Endothelial cell (in vitro differentiated cells): Measurements from ENCODE around the gene KCNK7. TPM values are rescaled to one million over a fixed set of nuclear protein-coding genes. Genes with fewer than 3 reads are reported as not detected.

Source experiments
- DNase-seq: peaks from one replicate; pipeline ENCODE4 v3.0.0; 2021; ENCODE audit warnings: low spot score
- H3K27ac Mint-ChIP-seq: one replicate; pipeline ENCODE4 v1.8.0; 2021; ENCODE audit warnings: mixed read lengths, inconsistent platforms; ENCODE audit not compliant: unreplicated experiment
- H3K27me3 Mint-ChIP-seq: one replicate; pipeline ENCODE4 v1.8.0; 2021; ENCODE audit warnings: mild to moderate bottlenecking, moderate library complexity, mixed read lengths, inconsistent platforms; ENCODE audit not compliant: unreplicated experiment
- H3K36me3 Mint-ChIP-seq: one replicate; pipeline ENCODE4 v1.8.0; 2021; ENCODE audit warnings: mild to moderate bottlenecking, low read depth, mixed read lengths, inconsistent platforms; ENCODE audit not compliant: unreplicated experiment
- H3K4me1 Mint-ChIP-seq: one replicate; pipeline ENCODE4 v1.8.0; 2021; ENCODE audit warnings: mild to moderate bottlenecking, mixed read lengths, inconsistent platforms; ENCODE audit not compliant: unreplicated experiment
- H3K4me3 Mint-ChIP-seq: one replicate; pipeline ENCODE4 v1.8.0; 2021; ENCODE audit warnings: mild to moderate bottlenecking, mixed read lengths, inconsistent platforms; ENCODE audit not compliant: unreplicated experiment
- H3K9me3 Mint-ChIP-seq: one replicate; pipeline ENCODE4 v1.8.0; 2021; ENCODE audit warnings: mixed read lengths, inconsistent platforms; ENCODE audit not compliant: unreplicated experiment
- total RNA-seq: library from RNA; stranded (reverse); fragmentation: NEBNext Ultra II Directional; extraction: Animal tissue kit (Norgen Biotek cat#: 25700); gene quantifications from one replicate; pipeline ENCODE4 v1.2.1, GENCODE V29; 2021; ENCODE audit not compliant: unreplicated experiment
- TF ChIP-seq, protein P1 (sequence below): fragments of 200-600 bp; sonication (generic); IDR thresholded peaks from one replicate; pipeline ENCODE4 v1.5.0; 2021; ENCODE audit warnings: antibody characterized with exemption; ENCODE audit not compliant: unreplicated experiment

The KCNK7 gene
- total RNA-seq, 1 donor from 2014 or later, result 2.0 TPM

DNA sequence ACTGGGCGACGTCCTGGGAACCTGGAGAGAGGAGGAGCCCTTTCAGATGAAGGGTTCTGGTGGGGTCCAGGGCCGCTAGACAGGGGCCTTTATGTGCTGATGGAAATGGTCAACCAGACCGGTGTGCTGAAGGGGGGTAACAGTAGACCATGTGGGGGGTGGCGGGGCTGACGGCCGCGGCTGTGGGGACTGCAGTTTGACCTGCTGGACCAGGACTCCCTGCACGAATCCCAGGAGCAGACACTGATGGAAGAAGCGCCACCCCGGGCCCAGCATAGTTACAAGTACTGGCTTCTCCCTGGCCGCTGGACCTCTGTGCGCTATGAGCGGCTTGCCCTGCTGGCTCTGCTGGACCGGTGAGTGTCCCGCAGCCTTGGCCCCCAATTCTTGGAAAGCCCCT lies 26.4 kb upstream of the KCNK7 start:
- TF ChIP-seq, protein P1, sequence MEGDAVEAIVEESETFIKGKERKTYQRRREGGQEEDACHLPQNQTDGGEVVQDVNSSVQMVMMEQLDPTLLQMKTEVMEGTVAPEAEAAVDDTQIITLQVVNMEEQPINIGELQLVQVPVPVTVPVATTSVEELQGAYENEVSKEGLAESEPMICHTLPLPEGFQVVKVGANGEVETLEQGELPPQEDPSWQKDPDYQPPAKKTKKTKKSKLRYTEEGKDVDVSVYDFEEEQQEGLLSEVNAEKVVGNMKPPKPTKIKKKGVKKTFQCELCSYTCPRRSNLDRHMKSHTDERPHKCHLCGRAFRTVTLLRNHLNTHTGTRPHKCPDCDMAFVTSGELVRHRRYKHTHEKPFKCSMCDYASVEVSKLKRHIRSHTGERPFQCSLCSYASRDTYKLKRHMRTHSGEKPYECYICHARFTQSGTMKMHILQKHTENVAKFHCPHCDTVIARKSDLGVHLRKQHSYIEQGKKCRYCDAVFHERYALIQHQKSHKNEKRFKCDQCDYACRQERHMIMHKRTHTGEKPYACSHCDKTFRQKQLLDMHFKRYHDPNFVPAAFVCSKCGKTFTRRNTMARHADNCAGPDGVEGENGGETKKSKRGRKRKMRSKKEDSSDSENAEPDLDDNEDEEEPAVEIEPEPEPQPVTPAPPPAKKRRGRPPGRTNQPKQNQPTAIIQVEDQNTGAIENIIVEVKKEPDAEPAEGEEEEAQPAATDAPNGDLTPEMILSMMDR, result no peak
- Mint-ChIP-seq H3K27ac (no peak overlapping the region), H3K9me3 (no peaks in the 10 kb centered on the region), H3K27me3 (peaks cover 13% of the 10 kb centered on the region), H3K36me3 (peaks cover 31% of the 10 kb centered on the region), H3K4me3 (peak overlapping the region; percentile 60), H3K4me1 (peaks cover under 1% of the 10 kb centered on the region)
- DNase-seq, result no peak

DNA sequence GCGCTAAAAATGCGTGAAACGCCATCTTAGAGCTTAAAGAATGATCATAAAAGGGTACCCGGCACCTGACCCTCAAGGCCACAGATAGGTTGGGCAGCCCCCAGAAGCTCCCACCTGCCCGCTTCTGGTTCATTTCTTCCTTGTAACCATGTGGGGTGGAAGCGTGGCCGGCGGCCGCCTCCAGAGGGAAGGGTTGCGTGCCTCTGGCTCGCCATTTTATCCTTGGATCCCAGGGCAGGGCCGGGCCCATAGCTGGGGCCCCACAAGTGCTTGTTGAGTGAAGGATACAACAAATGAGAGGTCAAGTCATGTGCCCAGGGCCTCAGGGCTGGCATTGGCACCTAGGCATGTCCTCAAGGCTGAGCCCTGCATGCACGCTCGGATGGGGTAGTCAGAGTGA lies 25.9 kb upstream of the KCNK7 start:
- TF ChIP-seq, protein P1, result no peak
- peaks cover 16% of the 10 kb centered on the region for H3K27me3 Mint-ChIP-seq
- peak overlapping the region; percentile 60 for H3K4me3 Mint-ChIP-seq
- H3K4me1 Mint-ChIP-seq, result peaks cover 6% of the 10 kb centered on the region
- H3K27ac Mint-ChIP-seq, result peak overlapping the region; percentile 37
- no peaks in the 10 kb centered on the region for H3K9me3 Mint-ChIP-seq
- peaks cover 31% of the 10 kb centered on the region for H3K36me3 Mint-ChIP-seq
- DNase-seq, result no peak

DNA sequence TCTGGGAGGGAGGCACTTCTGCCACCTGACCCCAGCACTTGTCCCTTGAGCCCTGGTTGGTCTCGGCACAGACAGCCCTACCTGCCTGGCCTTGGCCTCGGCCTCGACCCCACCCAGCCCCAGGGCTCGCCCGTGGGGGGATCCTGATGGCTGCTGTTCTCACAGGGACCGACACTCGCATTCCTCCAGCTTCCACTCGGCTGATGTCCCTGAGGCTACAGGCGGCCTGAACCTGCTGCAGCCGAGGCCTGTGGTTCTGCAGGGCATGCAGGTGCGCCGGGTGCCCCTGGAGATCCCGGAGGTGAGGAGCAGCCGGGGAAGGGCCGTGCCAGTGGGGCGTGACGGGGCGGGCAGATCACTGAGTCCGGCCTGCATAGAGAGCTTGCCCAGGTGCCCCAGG lies 25.1 kb upstream of the KCNK7 start:
- Mint-ChIP-seq H3K36me3 (peaks cover 29% of the 10 kb centered on the region), H3K27ac (no peak overlapping the region), H3K4me1 (peaks cover 8% of the 10 kb centered on the region), H3K27me3 (peaks cover 17% of the 10 kb centered on the region), H3K4me3 (no peak overlapping the region), H3K9me3 (no peaks in the 10 kb centered on the region)
- DNase-seq, result no peak
- TF ChIP-seq, protein P1, result no peak

DNA sequence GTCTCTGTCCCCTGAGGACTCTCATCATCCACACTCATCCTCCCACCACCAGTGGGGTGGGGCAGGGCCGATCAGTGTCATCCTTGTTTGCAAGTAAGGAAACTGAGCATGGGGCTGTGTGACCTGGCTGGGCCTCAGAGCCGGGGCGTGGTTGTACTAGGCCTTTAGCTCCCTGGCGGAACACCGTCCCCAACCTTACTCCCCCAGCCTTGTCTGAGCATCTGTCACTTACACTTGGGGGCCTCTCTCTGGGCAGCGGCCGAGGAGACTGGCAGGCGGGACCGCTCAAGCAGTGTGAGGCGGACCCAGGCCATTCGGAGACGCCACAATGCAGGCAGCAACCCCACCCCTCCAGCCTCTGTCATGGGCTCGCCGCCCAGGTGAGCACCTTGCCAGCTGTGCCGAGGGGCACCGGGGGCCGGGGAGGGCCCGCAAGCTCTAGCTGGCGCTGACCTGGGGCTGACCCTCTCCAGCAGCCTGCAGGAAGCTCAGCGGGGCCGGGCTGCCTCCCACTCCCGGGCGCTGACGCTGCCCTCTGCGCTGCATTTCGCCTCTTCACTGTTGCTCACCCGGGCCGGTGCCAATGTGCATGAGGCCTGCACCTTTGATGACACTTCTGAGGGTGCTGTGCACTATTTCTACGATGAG lies 23.8 kb upstream of the KCNK7 start:
- TF ChIP-seq, protein P1, result no peak
- Mint-ChIP-seq H3K27me3 (peaks cover 28% of the 10 kb centered on the region), H3K36me3 (peaks cover 29% of the 10 kb centered on the region), H3K4me3 (peak overlapping the region; percentile 73), H3K27ac (no peak overlapping the region), H3K9me3 (no peaks in the 10 kb centered on the region), H3K4me1 (peaks cover 8% of the 10 kb centered on the region)
- DNase-seq, result no peak

DNA sequence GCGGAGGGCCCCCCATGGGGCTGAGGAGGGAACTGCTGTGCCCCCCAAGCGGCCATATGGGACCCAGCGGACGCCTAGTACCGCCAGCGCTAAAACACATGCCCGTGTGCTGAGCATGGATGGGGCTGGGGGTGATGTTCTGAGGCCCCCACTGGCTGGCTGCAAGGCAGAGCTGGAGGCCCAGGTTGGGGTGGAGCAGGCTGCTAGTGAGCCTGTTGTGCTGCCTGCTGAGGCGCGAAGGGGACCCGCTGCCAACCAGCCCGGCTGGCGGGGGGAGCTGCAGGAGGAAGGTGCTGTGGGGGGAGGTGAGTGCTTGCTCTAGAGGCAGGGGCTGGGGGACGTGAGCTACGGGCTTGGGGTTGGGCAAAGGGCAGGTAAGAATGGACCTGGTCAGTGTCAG lies 23.2 kb upstream of the KCNK7 start:
- H3K4me1 Mint-ChIP-seq, result peaks cover 8% of the 10 kb centered on the region
- TF ChIP-seq, protein P1, result no peak
- H3K4me3 Mint-ChIP-seq, result no peak overlapping the region
- no peak overlapping the region for H3K27ac Mint-ChIP-seq
- DNase-seq, result no peak
- no peaks in the 10 kb centered on the region for H3K9me3 Mint-ChIP-seq
- H3K27me3 Mint-ChIP-seq, result peaks cover 26% of the 10 kb centered on the region
- H3K36me3 Mint-ChIP-seq, result peaks cover 29% of the 10 kb centered on the region
